Measurements from ENCODE around the gene TCN1. TPM values are rescaled to one million over a fixed set of nuclear protein-coding genes. Genes with fewer than 3 reads are reported as not detected.
"Not testable (repeated sequence)": the region's sequence is repeated elsewhere in the genome, so short reads cannot be mapped to it uniquely, and the experiment has no call there.

The TCN1 gene, protein sequence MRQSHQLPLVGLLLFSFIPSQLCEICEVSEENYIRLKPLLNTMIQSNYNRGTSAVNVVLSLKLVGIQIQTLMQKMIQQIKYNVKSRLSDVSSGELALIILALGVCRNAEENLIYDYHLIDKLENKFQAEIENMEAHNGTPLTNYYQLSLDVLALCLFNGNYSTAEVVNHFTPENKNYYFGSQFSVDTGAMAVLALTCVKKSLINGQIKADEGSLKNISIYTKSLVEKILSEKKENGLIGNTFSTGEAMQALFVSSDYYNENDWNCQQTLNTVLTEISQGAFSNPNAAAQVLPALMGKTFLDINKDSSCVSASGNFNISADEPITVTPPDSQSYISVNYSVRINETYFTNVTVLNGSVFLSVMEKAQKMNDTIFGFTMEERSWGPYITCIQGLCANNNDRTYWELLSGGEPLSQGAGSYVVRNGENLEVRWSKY
- 45.8 TPM for total RNA-seq

DNA sequence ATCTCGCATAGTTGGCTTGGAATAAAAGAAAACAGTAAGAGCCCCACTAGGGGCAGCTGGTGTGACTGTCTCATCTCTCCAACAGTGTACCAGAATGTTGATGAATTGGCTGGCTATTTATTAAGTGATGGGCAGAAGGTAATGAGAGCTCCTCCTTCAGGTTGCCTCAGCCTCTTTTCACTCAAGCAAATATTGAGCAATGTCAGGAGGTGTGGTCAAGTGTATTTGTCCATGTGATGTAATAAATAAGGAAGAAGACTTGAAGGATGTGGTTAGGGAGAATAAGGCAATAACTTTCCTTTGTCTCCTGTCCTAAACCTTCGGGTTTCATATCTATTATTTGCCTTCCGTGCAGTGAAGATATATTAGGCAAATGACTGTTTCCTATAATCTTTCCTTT, at the start of gene TCN1:
TSS of gene TCN1 (minus strand) at position 91 of the 400 bp plus-strand sequence. CDS start at position 74, 17 bp downstream.
- peak; percentile 91 for ATAC-seq

DNA sequence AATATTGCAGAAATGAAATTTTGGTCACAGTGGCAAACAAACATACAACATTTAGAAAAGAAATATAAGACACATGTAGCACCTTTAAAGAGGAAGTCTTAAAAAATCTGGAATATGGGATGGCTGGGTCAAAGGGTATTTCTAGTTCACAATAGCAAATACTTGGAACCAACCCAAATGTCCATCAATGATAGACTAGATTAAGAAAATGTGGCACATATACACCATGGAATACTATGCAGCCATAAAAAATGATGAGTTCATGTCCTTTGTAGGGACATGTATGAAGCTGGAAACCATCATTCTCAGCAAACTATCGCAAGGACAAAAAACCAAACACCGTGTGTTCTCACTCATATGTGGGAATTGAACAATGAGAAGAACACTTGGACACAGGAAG, 37.3 kb upstream of the TCN1 start:
- ATAC-seq, result not testable (repeated sequence)

DNA sequence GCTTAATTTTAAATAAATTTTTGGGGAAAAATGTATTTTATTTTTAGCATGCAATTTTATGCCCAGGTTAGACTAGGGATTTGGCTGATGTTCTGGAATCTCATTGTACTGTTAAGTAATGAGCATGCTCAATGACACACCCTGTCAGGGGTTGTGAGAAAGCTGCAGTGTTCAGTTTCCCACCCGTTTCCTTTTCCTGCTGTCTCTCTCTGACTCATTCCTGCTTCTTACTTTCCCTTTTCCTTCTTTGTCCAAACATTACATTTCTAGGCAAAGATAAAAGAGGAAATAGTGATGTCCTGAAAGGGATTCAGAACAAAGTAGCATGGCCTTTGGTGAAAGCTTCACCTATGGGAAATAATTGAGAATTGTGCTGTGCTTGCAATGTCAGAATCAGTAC, 35.0 kb upstream of the TCN1 start:
- ATAC-seq, result peak; percentile 78

DNA sequence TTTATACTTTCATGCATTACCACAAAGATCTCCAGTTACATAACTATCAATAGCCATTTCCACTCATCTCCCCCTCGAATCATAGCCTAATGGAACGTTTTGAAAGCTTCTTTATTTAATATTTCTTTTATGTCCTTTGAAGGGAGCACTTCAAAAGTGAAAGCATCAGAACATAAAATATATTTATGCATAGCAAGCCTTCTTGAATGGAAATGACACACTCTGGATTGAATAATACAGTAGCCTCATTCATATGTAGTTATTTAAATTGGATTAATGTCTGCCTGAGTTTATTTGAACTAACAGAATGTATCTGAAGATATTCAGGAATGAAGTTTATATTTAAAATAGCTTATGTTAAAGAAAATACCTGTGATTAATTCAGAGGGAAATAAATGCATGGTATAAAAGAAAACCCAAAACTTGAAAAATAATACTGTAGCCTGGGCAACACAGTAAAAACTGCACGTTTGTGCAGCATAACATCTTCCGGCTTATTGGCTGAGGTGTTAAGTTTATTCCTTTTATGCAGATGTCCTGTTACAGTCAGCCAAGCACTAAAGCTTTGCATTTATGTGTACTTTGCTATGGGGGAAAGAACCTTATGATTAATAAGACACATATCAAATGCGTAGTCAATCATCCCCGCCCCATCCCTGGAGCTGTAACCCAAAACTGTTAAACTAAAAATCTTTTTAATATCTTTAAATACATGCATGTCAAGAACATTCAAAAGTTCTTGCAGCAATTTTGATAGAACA, 34.3 kb upstream of the TCN1 start:
- ATAC-seq, result no peak

DNA sequence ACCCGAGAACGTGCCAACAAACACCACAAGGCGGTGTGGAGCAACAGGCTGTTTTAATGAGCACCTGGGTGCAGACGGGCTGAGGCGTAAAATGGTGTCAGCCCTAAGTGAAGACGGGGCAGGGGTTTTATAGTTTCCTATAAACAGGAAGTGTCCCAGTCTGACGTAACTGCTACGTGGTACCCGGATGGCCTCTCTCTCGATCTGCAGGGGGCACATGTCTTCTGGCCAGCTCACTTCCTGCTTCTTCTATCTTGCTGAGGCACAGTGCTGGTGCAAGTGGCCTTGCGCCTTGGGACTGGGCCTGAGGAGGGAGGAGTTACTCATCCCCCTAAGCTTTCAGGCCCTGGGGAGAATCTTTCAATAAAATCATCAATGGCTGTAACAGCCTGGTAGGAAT, 33.2 kb upstream of the TCN1 start:
- no peak for ATAC-seq

DNA sequence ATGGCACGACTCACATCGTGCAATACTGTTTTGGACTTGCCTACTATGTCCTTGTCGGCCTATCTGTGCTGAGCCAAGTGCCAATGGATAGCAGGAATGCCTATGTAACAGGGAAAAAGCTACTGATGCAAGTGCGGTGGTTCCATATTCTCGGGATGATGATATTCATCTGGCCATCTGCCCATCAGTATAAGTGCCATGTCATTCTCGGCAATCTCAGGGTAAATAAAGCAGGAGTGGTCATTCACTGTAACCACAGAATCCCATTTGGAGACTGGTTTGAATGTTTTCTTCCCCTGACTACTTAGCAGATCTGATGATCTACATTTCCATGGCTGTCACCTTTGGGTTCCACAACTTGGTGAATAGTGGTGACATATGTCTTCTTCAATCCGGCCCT, 32.4 kb upstream of the TCN1 start:
- no peak for ATAC-seq

DNA sequence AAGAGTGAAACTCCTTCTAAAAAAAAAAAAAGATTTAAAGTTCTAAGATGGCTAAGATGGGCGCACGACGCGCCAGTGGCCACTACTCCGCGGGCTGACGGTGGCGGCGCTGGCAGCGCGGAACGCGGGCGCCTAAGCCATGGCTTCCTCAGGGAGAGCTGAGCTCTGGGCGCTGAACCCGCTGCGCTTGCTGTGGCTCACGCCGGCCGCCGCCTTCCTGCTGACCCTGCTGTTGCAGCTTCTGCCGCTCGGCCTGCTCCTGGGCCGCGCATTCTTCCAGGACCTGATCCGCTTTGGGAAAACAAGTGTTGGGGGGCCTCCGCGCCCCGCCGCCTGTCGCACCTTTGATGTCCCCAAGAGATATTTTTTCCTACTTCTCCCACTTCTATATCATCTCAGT, 31.8 kb upstream of the TCN1 start:
- ATAC-seq, result no peak

DNA sequence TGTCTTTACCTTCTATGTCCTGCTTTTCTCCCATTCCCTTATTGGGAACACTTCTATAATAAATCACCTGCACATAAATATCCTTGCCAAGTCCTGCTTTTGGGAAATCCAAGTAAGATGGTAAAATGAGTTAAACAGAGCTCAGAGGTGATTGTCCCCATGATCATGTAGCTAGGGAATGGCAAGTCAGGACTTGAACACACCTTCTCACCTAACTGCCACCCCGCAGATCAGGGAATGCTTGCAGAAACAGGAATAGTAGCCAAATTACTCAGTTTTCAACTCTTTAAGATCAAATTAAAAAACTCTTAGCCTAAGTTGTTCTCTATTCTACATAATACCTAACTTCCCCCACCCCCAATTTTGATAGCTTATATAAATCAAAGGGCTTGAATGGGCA, 28.3 kb upstream of the TCN1 start:
- ATAC-seq, result no peak

DNA sequence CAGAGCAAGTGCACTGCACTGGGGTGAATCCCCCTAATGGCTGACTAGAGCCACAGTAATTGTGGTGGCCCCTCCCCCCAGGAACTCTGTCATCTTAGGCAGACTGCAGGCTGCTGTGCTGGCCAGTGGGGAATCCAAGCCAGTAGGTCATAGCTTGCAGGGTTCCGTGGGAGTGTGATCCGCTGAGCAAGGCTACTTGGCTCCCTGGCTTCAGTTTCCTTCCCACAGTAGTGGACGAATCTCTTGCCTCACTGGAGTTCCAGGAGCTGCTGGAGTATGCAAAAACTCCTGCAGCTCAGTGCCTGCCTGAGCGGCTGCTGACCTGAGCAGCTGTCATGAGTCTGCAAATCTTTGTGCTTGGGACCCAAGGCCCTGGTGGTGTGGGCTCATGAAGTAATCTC, 25.5 kb upstream of the TCN1 start:
- ATAC-seq, result no peak

DNA sequence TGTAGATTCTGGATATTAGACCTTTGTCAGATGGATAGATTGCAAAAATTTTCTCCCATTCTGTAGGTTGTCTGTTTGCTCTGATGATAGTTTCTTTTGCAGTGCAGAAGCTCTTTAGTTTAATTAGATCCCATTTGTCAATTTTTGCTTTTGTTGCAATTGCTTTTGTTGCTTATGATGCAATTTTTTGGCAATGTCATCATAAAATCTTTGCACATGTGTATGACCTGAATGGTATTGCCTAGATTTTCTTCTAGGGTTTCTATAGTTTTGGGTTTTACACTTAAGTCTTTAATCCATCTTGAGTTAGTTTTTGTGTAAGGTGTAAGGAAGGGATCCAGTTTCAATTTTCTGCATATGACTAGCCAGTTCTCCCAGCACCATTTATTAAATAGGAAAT, 20.9 kb upstream of the TCN1 start:
- ATAC-seq, result not testable (repeated sequence)

DNA sequence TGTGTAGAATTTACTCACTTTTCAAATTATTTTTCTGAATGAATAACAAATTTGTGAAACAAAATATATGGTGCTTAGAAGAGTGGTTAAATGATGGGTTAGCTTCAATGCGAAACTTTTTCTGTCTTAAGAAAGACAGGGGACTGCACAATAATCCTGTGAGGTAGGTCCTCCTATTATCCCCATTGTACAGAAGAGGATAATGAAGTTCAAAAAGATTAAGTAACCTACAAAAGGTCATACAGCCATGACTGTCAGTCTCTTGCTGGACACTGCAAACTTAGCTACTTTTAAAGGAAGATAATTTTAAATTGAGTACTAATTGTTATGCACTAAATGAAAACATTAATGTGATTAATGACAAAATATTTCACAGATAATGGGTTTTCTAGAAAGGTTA, 17.3 kb upstream of the TCN1 start:
- no peak for ATAC-seq

DNA sequence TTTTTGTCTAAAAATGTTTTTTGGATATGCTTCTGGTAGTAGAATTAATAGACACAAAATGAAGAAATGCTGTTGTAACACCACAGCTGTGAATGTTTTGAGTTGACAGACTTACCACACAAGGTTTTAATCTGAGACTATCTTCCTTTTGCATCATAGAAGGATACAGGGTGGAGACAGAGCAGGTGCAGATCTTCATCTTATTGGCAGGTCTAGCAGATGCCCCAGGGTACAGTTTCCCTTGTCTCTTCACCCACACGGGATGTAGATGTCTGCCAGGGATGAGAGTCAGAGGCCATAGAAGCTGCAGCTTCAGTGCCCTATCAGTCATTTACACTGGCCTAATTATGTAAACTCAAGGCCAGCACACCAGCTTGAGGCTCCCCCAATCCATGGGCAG, 13.3 kb upstream of the TCN1 start:
- no peak for ATAC-seq

DNA sequence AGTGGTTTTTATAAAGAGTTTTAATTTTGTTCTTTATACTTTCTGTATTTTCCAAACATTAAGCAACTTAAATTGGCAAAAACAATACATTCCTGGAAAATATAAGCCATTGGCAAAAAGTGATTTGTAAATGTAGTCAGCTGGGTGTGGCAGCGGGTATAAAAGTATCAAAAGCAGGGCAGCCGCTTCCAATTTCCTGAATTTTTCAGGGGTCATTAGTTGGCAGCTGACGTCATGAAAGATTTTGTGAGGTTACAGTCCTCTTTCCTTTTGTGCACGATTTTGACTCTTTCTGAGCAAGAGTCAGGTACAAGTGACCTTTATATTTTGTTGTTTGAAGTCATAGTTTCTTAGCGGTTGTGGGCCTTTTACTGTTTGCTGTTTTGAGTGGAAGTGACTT, 12.3 kb upstream of the TCN1 start, which contains the start of gene OOSP3:
TSS of gene OOSP3 (plus strand) at position 208 of the 400 bp plus-strand sequence. CDS start at position 235, 27 bp downstream.
- ATAC-seq, result no peak

DNA sequence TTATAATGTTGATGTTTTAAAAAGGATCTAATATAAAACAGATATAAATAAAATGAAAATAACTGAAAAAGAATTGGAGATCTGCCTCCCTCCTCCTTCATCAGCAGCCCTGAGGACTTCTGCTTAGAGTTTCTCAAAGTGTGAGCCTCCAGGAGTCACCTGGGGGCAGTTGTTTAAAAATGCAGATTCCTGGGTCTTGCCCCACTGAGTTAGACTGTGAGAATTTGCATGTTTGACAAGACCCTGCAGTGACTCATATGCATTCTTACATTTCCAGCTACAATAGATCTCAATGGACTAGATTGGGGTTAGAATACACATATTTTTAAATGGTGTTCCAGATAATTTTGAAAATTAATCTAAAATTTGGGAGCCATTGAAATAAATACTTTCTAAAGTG, 11.5 kb upstream of the TCN1 start:
- no peak for ATAC-seq

DNA sequence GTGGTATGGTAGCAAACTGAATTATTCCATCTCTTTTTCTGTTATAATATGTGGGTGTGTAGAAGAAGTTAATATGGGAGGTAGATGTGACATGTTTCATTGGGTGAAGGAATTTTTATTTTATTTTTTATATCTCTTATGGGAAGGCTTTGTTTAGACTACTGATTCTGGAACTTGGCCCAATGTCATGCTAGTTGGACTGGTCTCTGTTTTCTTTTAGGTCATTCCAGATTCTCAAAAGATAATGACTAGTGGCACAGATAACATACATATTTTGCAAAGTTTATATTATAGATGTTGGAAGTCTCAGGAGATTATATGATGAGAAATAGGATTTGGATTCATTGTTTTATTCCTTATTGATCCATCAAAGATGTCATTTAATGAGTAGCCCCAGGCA, 11.0 kb upstream of the TCN1 start:
- ATAC-seq, result no peak

DNA sequence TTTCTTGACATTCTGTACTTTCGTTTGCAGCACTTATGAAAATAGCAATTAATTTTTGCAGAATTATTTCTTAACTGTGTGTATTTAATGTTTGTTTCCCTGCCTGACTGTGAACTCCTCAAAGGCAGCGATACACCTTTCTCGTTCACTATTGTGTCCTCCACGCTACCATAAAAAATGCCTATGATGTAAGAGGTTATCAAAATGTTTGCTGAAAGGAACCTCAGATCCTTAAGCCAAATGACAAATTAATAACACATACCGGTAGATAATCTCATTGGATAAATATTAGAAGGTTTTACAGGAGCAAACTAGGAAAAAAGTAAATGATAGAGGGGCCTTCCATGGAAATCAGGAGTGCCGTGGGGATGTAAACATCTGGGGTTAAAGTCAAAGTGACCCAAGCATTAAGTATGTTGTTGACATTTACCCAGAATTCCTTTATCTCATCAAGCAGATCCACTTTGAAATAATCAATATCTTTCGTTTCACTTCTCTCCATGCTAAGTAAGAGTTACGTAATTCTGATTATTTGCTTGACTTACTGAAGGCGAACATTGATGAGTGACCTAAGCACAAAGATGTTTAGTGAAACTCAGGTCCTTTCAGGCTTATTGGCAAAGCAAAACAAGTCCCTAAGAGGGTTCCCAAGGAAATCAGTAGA, 9.7 kb upstream of the TCN1 start:
- no peak for ATAC-seq

DNA sequence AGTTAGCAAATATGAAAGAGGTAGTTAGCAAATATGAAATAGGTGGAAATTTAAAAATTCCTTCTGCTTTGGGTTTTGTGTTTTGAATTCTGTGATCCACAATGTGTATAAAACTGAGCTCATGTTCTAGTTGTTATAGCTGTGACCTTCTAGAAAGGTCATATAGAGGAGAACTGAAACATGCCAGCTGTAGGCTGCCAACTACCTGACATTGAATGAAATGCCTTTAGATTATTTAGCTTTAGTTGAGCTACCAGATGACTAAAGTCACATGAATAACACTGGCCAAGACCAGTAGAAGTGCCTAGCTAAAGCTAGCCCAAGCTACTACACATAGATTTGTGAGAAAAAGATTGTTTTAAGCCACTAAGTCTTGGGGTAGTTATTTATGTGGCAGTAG, 5.8 kb upstream of the TCN1 start:
- ATAC-seq, result no peak

DNA sequence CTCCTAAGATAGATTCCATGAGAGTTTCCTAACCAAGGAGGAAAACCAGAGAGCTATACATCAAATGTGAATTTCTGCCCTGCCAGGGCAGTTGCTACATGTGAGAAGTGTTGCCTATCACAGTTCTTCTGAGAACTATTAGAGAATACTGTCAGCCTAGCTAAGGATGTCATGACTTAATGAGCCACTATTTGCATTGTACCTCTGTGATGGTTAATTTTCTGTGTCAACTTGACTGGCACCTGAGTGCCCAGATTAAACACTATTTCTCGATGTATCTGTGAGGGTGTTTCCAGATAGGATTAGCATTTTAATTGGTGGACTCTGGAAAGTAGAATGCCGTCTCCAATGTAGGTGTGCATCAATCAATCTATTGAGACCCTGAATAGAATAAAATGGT, 1.7 kb upstream of the TCN1 start:
- ATAC-seq, result no peak

DNA sequence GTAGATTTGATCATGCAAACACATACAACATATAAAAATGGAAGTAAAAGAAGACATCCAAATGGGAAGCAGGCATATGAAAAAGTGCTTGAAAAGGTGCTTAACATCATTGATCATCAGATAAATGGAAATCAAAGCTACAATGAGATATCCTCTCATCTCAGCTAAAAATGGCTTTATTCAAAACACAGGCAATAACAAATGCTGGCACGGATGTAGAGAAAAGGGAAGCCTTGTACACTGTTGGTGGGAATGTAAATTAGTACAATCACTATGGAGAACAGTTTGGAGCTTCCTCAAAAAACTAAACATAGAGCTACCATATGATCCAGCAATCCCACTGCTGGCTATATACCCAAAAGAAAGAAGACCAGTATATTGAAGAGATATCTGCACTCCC, 549 bp upstream of the TCN1 start:
- ATAC-seq, result no peak

DNA sequence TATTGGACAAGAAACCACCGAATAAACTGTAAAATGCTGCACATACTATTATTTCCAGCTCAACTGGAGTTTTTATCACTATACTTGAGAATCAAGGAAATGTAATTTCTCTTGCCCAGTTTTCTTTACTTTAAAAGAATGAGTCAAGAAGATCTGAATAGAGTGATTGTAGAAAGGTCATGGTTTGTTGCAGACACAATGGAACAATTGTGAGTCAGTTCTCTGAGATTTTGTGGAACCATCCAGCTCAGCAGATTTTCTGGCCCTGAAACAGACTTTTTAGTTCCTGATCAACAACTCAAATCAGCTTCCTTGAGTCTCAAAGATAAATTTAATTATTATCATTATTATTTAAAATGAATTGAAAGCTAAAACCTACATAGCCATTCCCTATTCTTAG, 1.3 kb downstream of the TCN1 start:
- peak; percentile 83 for ATAC-seq

DNA sequence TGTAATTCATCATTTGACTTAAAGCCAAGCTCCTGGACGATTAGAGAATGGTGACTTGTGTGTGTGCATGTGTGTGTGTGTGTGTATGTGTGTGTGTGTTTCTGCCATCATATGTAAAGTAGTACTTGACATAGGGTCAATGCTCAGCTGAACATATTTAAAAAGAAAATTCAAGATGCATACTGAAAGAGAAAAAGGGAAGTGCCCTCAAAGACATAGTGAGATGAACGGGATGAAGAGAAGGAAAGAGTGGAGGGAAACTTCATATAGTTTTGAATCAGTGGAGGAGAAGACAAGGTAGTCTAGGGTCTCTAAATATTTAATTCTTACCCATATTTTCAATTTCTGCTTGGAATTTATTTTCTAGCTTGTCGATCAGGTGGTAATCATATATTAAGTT, 4.0 kb downstream of the TCN1 start:
- no peak for ATAC-seq

DNA sequence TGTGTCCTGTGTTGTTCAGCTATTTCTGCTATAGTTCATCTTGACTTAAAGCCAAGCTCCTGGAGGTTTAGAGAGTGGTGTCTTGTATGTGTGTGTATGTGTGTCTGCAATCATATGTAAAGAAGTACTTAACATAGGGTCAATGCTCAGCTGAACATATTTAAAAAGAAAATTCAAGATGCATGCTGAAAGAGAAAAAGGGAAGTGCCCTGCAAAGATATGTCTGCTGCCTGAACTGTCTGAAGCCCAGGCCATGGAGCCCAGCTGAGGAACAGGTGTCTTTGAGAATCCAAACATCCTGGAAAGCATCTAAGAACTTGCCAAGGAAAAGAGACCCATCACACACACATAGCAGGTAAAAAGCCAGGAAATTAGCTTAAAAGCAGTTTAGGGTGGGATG, 6.6 kb downstream of the TCN1 start:
- ATAC-seq, result no peak
